Right atrium auricular region (tissue), 2 donors: ENCODE results near the gene SLC25A2. TPM values are rescaled to one million over a fixed set of nuclear protein-coding genes. Genes with fewer than 3 reads are reported as not detected.
"Not testable (repeated sequence)": the region's sequence is repeated elsewhere in the genome, so short reads cannot be mapped to it uniquely, and the experiment has no call there.

Experiments used
- DNase-seq: peaks from one replicate; pipeline ENCODE4 v3.0.0-alpha.2; 2019; ENCODE audit warnings: low spot score
- H3K27ac ChIP-seq, 2 donors: fragments of 200-600 bp; sonication (generic); 1 replicate in 1 of 2; 2 replicates in 1 of 2; pipeline ENCODE4 v1.5.1; 2016 to 2019
- H3K27me3 ChIP-seq, 2 donors: fragments of 200-600 bp; sonication (generic); one replicate each; pipeline versions ENCODE4 v1.5.1 to v1.6.0; 2017 to 2019
- H3K36me3 ChIP-seq: fragments of 200-600 bp; sonication (generic); one replicate; pipeline ENCODE4 v1.5.1; 2016
- H3K4me1 ChIP-seq, 2 donors: fragments of 200-600 bp; sonication (generic); one replicate each; pipeline versions ENCODE4 v1.5.1 to v1.6.0; 2017 to 2019
- H3K4me3 ChIP-seq, 2 donors: fragments of 200-600 bp; sonication (generic); 1 replicate in 1 of 2; 2 replicates in 1 of 2; pipeline ENCODE4 v1.5.1; 2017 to 2019; ENCODE audit warnings: mild to moderate bottlenecking in 1 of 2, moderate library complexity in 1 of 2
- H3K9me3 ChIP-seq, 2 donors: fragments of 200-600 bp; sonication (generic); one replicate each; pipeline ENCODE4 v1.5.1; 2019
- total RNA-seq, 2 donors: library from RNA; depleted of rRNA; stranded (reverse); fragments of >200 nt; gene quantifications; one replicate each; pipeline ENCODE4 v1.1.0, GENCODE V29; 2016
- TF ChIP-seq, protein P1 (sequence below), 2 donors: fragments of 200-600 bp; sonication (generic); IDR thresholded peaks; one replicate each; pipeline ENCODE4 v1.5.1; 2019; ENCODE audit warnings: antibody characterized with exemption in 2 of 2

Gene SLC25A2
- total RNA-seq, result not detected

DNA sequence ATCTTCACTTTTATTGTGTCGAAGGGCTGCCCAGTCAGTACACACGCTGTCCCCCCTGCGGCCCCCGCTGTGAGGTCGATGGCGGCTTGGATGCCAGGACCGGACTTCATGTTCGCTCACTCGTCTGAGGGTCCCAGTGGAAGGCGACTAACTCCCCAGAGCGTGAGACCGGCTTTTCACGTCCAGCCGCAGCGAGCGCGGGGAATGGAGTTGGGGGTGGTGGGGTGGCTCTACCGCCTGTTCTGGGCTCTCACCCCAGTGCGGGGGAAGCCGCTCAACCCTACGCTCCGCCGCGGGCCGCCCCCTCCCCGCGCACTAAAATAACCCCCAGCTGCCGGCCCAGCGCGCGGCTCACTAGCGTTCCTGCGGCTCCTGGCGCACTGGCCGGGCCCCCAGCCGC lies at the start of gene SLC25A2:
TSS of gene SLC25A2 (minus strand) at position 294 of the 400 bp plus-strand sequence. CDS start at position 110, 184 bp downstream.
- TF ChIP-seq, protein P1, sequence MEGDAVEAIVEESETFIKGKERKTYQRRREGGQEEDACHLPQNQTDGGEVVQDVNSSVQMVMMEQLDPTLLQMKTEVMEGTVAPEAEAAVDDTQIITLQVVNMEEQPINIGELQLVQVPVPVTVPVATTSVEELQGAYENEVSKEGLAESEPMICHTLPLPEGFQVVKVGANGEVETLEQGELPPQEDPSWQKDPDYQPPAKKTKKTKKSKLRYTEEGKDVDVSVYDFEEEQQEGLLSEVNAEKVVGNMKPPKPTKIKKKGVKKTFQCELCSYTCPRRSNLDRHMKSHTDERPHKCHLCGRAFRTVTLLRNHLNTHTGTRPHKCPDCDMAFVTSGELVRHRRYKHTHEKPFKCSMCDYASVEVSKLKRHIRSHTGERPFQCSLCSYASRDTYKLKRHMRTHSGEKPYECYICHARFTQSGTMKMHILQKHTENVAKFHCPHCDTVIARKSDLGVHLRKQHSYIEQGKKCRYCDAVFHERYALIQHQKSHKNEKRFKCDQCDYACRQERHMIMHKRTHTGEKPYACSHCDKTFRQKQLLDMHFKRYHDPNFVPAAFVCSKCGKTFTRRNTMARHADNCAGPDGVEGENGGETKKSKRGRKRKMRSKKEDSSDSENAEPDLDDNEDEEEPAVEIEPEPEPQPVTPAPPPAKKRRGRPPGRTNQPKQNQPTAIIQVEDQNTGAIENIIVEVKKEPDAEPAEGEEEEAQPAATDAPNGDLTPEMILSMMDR (IDR thresholded peaks at IDR 0.05), result no peak
- no peak within 1 kb of the TSS for H3K27ac ChIP-seq
- DNase-seq, result no peak
- no peaks in the 10 kb centered on the region for H3K27me3 ChIP-seq
- no peaks in the 10 kb centered on the region for H3K4me1 ChIP-seq
- H3K4me3 ChIP-seq, result no peak within 1 kb of the TSS
- no peaks in the 10 kb centered on the region for H3K36me3 ChIP-seq
- peaks cover 26 to 99% of the 10 kb centered on the region in 2 donors for H3K9me3 ChIP-seq

DNA sequence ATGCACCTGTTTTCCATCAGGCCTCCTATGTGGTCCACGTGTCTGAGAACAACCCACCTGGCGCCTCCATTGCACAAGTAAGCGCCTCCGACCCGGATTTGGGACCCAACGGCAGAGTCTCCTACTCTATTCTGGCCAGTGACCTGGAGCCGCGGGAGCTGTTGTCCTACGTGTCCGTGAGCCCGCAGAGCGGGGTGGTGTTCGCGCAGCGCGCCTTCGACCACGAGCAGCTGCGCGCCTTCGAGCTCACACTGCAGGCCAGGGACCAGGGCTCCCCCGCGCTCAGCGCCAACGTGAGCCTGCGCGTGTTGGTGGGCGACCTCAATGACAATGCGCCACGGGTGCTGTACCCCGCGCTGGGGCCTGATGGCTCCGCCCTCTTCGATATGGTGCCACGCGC lies 47.7 kb upstream of the SLC25A2 start:
- no peaks in the 10 kb centered on the region for H3K4me1 ChIP-seq
- H3K27me3 ChIP-seq, result no peaks in the 10 kb centered on the region

DNA sequence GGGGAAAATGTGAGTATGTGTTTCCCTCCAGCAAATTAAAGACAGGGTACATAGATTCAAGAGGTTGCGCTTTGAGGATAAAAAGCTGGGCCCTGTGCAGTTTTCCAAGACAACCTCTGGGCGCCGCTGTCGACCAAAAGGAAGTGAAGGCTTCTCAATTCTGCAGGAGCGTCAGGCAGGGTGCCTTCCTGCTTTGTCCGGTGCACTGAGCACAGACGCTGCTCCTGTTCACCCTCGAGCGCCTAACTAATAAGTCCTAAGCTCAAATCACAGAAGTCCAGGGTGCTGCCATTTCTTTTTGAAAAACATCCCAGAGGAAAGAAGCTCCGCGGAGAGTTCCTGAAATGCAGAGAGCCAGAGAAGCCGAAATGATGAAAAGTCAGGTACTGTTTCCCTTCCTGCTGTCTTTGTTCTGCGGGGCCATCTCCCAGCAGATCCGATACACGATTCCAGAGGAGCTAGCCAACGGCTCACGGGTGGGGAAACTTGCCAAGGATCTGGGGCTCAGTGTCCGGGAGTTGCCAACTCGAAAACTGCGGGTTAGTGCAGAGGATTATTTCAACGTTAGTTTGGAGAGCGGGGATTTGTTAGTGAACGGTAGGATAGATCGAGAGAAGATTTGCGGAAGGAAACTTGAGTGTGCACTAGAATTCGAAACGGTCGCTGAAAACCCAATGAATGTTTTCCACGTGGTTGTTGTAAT lies 46.2 kb upstream of the SLC25A2 start, which contains the start of gene PCDHGB1:
TSS of gene PCDHGB1 (plus strand) at position 183 of the 703 bp plus-strand sequence. CDS start at position 345, 162 bp downstream.
- DNase-seq, result no peak
- TF ChIP-seq, protein P1 (IDR thresholded peaks at IDR 0.05), result peak; percentile 11 to 66

More for the DNA sequence above, 47.7 kb upstream of the SLC25A2 start:
- TF ChIP-seq, protein P1 (IDR thresholded peaks at IDR 0.05), result no peak
- no peak overlapping the region for H3K27ac ChIP-seq
- no peak overlapping the region for H3K4me3 ChIP-seq
- peaks cover 4 to 91% of the 10 kb centered on the region in 2 donors for H3K9me3 ChIP-seq
- H3K36me3 ChIP-seq, result no peaks in the 10 kb centered on the region
- no peak for DNase-seq

DNA sequence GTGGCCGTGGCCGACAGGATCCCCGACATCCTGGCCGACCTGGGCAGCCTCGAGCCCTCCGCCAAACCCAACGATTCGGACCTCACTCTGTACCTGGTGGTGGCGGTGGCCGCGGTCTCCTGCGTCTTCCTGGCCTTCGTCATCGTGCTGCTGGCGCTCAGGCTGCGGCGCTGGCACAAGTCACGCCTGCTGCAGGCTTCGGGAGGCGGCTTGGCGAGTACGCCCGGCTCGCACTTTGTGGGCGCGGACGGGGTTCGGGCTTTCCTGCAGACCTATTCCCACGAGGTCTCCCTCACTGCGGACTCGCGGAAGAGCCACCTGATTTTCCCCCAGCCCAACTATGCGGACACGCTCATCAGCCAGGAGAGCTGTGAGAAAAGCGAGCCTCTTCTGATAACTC lies 42.2 kb upstream of the SLC25A2 start:
- peaks cover 19 to 82% of the 10 kb centered on the region in 2 donors for H3K9me3 ChIP-seq
- not testable (repeated sequence) for H3K4me3 ChIP-seq, H3K27ac ChIP-seq, H3K27me3 ChIP-seq, H3K4me1 ChIP-seq, H3K36me3 ChIP-seq, DNase-seq

More for the DNA sequence above, 46.2 kb upstream of the SLC25A2 start, which contains the start of gene PCDHGB1:
- Histone ChIP-seq H3K27me3 (no peaks in the 10 kb centered on the region), H3K4me1 (no peaks in the 10 kb centered on the region), H3K27ac (no peak within 1 kb of the TSS), H3K9me3 (peaks cover 10 to 84% of the 10 kb centered on the region in 2 donors), H3K4me3 (peak within 1 kb of the TSS in 1 of 2 donors; percentile 21), H3K36me3 (no peaks in the 10 kb centered on the region)

DNA sequence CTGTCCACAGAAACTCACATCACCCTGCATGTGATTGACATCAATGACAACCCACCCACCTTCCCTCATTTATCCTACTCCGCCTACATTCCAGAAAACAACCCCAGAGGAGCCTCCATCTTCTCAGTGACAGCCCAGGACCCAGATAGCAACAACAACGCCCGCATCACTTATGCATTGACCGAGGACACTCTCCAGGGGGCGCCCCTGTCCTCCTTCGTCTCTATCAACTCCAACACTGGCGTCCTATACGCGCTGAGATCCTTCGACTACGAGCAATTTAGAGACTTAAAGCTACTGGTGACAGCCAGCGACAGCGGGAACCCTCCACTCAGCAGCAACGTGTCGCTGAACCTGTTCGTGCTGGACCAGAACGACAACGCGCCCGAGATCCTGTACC lies 41.5 kb upstream of the SLC25A2 start:
- Histone ChIP-seq H3K4me1 (no peaks in the 10 kb centered on the region), H3K9me3 (peaks cover 19 to 79% of the 10 kb centered on the region in 2 donors), H3K27me3 (no peaks in the 10 kb centered on the region), H3K27ac (no peak overlapping the region), H3K4me3 (no peak overlapping the region), H3K36me3 (no peaks in the 10 kb centered on the region)
- no peak for DNase-seq
- TF ChIP-seq, protein P1 (IDR thresholded peaks at IDR 0.05), result no peak

DNA sequence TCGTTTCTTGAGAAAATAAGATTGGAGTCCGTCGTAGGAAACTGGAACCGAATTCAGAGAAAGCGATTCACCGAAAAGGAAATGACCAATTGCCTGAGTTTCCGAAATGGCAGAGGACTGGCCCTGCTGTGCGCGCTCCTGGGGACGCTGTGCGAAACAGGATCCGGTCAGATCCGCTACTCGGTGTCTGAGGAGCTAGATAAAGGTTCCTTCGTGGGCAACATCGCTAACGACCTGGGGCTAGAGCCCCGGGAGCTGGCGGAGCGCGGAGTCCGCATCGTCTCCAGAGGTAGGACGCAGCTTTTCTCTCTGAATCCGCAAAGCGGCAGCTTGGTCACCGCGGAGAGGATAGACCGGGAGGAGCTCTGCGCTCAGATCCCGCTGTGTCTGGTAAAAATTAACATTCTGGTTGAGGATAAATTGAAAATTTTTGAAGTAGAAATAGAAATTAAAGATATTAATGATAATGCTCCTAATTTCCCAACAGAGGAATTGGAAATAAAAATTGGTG lies 40.2 kb upstream of the SLC25A2 start:
- peak overlapping the region; percentile 67 to 68 for H3K27ac ChIP-seq
- TF ChIP-seq, protein P1 (IDR thresholded peaks at IDR 0.05), result peak in 1 of 2 donors; percentile 1
- no peak for DNase-seq
- no peaks in the 10 kb centered on the region for H3K27me3 ChIP-seq
- peaks cover 31 to 81% of the 10 kb centered on the region in 2 donors for H3K9me3 ChIP-seq
- H3K4me3 ChIP-seq, result peak overlapping the region; percentile 35 to 48
- no peaks in the 10 kb centered on the region for H3K36me3 ChIP-seq
- no peaks in the 10 kb centered on the region for H3K4me1 ChIP-seq
